Renal pelvis (tissue), 4 donors: ENCODE data around the gene ASTN2. TPM values are rescaled to one million over a fixed set of nuclear protein-coding genes. Genes with fewer than 3 reads are reported as not detected.
A peak's percentile ranks its signal among the peaks of the same experiment; 100 is the strongest.

Experiments
- DNase-seq: peaks from one replicate; pipeline ENCODE4 v3.0.0-alpha.2; 2013
- polyA plus RNA-seq, 3 donors: library from polyadenylated mRNA; unstranded; fragments of 120-200 nt; gene quantifications; one replicate each; pipeline ENCODE4 v1.2.1, GENCODE V29; 2013; ENCODE audit not compliant: insufficient read length in 3 of 3

The ASTN2 gene
- polyA plus RNA-seq, 3 donors = 14.8 to 16.2 (median 15.9) TPM

DNA sequence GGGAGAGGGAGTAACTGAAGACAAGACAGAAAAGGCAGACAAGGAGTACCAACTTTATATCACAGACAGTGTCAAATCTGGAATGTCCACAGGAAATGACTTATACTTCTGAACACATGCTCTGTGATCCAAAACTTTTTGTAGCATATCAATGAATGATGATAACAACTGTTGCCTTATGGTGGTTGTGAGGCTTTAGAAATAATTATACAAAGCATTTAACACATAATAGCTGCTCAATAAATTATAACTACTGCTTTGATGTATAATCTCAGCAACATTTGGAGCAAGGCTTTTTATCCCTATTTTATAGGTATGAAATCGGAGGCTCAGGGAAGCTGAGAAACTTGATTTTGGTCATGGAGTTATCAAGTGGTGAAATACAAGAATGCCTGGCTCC is 3.3 kb upstream of the ASTN2 start:
- DNase-seq = no peak

DNA sequence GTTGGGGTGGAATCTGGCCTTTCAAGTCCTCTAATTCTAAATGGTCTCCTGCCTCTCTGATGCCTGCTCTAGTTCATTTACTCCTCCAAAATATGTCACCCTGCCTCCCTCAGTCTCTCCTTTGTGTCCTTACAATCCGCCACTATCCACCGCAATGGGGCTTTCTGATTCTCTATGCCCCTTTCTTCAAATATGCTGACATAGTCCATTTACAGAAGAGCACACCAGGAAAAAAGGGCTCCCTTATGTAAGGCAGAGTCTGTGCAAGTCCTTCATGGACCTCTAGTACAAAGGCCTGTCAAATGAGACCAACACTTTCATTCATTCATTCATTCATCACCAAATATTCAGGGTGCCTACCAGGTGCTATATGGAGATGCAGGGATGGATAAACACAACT is 2.0 kb upstream of the ASTN2 start:
- DNase-seq = no peak

DNA sequence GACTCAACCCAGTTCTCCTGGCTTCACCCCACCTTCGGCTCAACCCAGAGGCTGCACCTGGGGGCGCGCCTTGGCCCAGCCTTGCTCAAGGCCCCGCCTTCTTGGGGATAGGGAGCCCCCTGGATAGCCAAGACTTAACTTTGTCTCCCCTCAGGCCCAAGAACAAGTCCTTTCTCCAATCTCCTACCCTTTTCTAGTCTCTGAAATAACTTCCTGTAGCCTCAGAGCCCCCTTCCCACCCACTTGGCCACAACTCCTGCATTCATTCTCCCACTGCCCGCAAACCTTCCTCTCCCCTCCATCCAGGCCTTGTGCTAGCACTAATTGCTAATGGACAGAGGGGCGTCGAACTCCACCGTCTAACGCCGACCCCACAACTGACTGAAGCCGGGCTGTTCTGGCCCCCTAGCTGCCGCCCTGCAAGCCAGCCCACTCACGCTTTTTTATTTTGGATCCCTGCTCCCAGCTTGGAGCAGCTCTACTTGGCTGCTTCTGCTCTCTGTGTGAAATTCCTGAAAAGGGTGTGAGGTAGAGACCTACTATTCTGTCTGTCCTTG is 579 bp upstream of the ASTN2 start:
- peak; percentile 16 for DNase-seq

DNA sequence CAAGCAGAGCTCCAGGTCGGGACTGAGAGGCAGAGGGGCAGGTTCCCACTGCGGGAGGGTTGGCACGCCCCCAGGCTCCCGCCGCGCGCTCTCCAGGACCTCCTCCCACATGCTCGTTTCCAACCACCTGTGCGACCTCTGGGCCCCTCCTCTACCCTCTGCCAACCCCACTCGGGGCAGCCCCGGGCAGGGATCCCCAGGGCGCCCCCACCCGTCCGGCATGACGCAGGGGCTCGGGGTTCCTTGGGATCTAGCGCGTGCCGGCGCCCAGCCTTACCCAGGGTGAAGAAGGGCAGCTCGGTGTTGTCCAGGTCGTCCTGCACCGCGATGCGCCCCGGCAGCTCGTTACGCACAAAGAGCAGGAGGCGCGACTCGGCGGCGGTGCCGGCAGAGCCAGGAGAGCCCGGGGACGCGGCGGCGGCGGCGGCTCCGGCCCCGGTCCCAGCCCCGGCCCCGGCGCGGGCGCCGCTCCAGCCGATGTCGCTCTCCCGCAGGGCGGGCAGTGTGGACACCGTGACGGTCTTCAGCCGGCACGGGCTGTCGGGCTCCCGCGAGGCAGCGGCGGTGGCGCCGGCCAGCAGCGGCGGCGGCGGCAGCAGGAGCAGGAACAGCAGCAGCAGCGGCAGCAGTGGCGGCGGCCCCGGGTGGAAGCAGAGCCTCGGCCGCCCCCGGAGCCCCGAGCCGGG is 494 bp downstream of the ASTN2 start:
- DNase-seq = peak; percentile 21

DNA sequence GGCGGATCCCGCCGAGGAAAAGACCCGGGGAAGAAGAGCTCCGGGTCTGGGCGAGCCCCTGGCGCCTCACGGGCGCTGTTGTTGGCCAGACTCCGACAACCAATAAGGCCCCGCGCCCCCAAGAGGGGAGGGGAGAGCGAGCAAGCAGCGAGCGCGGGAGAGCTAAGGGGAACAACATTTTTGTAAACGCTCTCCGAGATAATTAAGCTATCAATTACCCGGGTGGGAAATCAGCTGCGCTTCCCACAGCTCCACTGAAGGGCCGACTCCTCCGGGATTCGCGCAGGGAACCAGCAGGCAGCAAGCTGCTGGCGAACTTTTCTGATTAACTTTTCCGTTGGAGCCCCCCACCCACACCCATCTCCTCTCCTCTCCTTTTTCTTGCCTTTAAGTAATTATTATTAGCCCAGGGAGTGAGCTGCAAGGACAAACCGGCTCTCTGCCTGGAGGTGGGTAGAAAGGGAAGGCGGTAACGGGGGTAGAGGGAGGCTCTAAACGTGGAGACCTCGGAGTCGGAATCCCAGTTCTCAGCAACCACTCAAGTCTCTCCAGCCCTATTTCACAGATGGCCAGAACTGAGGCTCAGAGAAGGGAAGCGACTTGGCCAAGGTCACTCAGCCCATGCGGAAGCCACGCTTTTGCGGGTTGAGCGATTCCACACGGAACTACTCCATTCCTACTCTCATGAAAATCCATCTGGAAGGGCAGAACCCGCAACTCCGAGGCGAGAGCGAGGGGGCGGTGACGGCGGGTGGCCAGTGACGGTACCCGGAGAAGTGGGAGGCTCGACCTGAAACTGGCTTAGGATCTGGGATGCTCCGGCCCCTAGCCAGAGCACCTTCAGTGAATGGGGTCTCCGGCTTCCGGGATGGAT is 1.3 kb downstream of the ASTN2 start:
- DNase-seq = peak; percentile 43

DNA sequence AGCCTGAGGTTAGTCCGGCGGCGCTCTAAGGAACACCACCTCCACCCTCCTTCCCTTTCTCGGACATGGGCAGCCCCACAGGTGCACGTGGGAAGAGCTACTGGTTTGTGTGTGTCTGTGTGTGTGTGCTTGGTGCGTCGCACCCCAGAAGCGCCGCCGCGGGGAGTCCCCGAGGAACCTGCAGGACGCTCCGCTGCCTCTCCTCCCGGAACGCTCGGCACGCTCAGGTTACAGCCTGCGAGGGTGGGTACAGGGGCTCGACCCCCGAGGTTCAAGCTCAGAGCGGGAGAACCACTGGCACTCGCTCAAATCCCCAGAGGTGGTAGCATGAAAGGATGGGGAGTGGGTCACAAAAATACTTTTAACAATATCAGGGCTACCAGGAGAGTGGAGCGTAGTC is 2.0 kb downstream of the ASTN2 start:
- DNase-seq = no peak

DNA sequence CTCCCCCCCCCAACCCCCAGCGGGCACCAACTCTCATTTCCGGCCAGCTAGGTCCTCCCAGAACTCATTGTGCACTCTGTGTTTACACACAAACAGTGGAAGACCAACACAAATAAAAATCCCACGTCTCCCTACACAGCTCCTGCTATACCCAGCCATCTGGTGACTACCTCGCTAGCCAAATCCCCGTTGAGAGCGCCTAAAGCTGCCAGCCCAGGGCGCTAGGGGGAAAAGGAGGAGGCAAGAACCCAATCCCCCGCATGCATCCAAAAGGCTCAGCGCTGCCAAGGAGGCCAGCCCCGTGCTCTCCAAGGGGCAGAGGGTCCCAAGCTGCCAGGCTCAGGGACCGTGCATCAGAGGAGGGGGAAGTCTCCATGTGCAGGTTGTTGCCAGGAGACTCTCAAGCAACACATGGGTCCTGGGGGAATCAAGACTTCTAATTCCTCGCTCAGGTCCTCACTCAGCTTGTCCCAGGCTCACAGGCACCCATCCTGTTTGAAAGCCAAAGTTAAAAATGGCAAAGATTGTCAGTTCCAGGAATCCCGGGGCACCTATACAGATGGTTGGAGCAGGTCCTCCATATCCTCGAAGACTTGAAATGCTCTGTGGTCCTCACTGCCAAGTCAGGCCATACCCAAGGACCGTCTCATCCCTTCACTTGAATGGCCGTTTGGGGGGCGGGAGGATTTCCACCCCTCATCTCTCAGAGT is 2.7 kb downstream of the ASTN2 start:
- DNase-seq = no peak

DNA sequence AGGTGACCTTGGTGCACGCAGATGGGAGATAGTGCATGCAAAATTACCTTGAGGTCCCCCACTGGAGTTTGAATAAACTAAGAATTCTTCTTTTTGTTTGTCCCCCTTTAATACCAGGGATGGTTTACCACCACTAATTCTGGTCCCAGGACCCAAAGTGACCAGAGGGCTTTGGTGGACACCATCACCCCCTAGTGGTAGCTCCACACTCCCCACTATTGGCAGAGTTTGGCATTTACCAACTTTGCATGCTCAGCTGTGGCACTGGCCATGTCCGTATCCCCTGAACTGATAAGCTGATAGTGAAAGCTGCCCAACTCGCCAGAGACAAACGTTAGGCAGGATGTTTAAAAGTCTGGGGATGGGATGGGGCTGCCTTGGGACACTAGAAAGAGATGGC is 3.3 kb downstream of the ASTN2 start:
- DNase-seq = peak; percentile 44

DNA sequence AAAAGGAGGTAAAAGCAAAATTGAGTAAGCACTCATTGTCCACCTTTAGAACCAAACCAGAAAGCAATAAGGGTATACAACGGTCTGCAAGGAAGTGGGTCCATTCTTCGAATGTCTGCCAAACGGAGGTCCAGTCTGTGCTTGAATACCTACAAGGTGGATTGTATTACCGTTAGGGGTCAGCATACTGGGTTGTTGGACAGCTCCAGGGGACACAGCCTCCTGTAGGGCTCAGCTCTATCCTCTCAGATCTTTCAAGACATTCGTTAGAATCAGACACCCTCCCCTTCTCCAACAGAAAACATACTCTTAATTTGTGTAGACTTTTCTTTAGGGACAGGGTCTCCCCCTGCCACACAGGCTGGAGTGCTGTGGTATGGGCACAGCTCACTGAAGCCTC is 5.5 kb downstream of the ASTN2 start:
- peak; percentile 23 for DNase-seq

DNA sequence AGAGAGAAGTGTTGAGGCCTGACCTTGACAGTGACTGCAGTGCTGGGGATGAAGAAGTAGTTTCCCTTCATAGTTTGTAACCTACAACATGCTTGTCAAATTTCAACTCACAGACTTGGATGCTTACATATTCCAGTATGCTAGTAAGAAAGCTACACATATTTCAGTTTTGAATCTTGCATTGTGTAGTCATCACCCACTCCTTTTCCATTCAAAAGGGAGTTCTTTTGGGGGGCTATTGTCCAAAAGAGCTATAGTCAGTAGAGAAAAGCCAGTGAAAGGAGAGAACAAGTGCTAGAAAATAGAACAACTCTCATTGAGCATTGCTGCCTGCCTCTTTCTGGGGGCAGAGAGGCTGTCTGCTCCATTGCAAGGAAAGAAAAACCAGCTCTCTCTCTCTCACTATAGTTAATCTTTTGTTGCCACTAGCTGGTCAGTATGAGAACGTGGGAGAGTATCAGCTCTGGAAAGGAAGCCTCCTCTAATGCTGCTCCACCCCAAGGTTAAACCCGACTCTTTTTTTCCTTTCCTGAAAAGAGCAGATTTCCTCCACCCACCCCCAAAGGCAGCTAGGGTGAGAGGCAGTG is 7.3 kb downstream of the ASTN2 start:
- no peak for DNase-seq

DNA sequence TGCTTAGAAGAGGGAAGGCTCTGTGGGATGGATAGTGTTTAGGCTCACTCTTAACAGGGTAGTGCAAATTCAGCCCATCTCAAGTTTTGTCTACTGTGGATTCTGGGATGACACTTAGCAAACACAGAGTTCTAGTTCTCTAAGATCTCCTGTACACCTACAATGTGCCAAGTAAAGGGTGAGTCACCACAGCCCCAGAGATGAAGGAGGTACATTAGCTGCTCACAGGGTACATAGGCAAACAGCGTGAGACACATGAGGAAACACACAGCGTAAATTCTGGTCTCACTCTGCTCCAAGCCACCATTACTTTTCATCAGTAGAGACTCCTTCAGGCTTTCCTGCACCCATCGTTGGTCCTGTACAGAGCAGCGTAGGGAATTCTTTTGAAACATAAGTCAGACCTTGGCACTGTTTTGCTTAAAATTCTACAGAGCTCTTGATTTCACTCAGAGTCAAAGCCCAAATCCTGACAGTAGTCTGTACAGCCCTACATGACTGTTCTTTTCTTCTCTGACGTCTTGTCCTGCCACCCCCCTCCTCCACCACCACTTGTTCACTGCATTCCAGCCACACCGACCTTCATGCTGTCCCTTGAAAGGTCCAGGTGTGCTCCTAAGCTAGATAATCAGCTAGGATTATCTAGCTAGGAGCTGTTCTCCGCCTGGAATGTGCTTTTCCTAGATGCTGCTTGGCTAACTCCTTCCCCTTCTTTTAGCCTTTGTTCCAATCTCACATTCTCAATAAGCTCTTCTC is 8.7 kb downstream of the ASTN2 start:
- DNase-seq = no peak

DNA sequence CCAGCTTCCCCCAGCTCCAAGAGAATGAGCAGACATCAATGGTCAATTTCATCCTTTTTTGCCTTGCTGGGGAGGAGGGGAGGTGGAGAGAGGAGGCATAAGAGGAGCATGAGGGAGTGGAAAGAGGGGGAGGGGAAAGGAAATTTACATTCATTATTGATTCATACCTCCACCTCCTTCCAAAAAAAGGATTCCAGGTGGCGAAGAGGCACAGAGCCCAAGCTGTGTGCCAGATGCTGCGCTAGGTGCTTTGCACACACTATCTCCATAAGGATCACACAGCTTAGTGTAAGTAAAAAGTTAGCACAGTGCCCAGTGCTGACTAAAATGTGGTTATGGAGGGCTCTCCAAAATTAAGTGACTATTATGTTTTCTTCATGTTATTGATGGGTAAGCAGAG is 11.0 kb downstream of the ASTN2 start:
- DNase-seq = no peak

DNA sequence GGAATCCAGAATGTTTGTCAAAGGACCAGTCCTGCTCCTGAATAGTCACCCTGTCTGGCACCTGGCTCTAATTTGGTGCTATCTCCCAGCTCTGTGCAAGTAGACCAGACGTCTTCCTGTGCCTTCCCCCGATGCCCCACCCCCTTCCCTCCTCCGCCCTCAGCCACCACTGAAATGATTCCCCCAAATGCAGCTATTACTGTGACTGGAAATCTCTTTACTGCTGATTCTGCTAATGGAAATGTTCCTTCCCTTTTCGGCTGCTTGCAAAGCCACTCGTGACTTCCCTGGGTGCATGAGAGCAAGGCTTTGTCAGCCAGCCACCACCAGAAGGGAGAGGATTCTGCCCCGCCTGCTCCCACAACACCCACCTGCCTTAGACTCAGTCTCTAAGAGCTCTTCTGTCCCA is 11.4 kb downstream of the ASTN2 start:
- DNase-seq = no peak

DNA sequence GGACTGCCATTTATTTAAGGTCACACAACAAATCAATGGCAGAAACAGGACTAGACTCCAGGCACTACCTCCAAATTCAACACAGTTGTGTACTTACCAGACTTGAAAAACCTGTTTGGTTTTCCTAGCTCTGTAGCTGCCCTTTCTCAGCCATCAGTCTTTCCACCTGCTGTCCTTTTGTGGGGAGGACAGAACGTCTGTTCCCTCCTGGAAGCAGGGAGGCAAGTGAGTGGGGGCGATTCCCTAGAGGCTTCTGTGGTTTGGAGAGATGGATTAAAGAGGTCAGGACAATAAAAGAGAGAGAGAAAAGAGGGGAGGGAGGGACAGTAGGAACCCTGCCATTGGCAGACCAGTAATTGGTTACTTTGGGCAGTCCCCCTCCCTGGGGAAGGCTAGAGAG is 14.7 kb downstream of the ASTN2 start:
- DNase-seq = peak; percentile 16

DNA sequence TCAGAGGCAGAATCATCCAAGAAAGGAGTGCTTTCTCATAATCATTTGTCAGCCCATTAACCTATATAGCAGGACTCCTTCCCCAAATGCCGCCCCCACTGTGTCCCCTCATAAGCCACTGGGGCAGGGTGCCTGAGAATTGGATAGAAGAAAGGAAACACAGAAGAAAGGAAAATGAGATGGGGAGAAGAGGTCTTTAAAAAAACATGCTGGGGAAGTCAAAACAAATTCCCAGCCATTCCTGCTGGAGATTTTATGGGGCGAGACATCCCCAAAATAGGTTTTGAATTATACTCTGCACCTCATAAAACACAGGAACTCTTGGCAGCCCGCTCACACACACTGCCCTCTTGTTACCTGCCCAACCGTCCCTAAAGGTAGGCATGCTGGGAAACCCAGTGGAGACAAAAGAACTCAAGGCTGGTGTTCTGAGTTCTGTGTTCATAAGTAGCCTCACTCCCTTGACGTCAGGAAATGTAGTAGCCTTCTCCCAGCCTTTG is 19.7 kb downstream of the ASTN2 start:
- DNase-seq = peak; percentile 57

DNA sequence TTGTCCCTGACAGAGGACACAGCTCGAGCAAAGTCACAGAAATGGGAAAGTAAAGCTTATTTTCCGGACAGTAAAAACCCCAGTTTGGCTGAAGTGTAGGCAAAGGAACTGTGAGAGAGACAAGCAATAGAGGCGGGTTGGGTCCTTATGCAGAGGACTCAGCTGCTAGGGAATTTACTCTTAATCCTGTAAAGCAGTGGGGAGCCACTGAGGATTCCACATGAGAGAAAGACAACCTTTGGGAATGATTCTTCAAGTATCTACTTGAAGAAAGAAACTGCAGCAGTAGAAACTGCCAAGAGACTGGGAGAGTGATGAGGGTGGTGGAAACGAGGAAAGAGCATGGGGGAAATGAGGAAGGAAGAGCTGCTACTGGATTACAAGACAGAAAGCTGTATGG is 20.2 kb downstream of the ASTN2 start:
- DNase-seq = no peak

DNA sequence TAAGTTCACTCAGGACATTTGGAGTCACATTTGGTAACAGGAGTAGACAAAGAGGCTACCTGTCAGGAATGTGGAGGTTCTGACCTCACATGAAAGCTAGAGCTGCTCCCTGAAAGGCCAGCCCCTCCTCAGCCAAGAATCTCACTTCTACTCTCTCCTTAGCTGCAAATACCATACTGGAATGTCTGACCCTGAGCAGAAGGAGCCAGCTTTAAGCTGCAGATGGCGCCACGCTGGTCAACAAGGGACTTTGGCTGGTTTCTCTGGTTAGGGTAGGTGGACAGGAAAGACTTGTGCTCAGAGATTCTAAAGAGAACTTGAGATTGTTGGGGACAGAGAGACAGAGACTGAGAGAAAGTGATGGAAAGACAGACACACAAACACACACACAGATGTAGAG is 21.9 kb downstream of the ASTN2 start:
- DNase-seq = no peak

DNA sequence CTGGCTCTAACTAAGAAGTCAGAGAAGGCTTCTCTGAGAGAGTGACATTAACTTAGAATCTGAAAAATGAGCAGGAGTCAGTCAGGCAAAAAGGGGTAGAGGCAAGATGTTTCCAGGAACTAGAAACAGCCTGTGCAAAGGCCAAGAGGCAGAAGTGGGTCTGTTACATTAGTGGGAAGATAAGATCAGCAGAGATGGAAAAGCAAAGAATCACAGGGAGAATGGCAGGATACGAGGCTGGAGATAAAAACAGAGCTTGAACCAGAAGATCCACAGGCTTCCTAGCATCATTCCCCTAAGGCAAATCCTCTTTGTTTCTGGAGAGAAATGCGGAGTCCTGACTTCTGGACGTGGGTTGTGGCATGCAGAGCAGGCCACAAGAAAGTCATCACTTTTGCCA is 27.4 kb downstream of the ASTN2 start:
- no peak for DNase-seq

DNA sequence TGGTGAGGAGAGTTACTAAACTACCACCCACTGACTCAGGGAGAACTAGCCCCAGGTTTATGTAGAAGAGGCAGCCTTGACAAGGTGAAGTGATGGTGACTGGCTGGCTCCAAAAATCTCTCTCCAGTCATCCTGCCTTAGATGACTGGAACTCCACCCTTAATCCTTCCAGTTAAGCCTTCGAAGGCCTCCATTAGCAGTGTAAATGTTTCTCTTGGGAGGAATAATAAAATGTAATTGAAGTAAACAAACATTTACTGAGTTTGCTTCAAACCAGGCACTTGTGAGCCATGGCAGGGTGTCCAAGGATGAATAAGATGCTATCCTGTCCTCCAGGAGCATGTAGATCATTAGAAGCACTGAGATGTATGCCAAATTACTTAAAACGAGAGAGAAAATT is 35.5 kb downstream of the ASTN2 start:
- no peak for DNase-seq

DNA sequence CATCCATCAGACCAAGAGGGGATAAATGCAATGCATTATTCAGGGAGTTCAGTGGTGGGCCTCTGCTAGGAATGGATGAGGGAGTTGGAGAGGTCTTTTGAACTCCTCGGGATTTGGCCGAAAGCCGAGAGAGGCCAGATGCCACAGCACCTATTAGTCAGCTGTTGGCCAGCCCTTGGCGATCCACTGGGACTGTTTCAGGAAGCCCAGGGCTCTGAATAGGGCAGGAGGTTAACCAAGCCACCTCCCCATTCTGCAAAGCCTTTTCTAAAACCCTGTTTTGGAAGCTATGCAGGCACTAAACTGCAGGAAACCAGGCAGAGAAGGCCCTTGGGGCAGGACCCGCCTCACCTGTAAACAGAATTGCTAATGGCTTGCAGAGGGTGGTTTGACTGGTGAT is 37.8 kb downstream of the ASTN2 start:
- DNase-seq = no peak

DNA sequence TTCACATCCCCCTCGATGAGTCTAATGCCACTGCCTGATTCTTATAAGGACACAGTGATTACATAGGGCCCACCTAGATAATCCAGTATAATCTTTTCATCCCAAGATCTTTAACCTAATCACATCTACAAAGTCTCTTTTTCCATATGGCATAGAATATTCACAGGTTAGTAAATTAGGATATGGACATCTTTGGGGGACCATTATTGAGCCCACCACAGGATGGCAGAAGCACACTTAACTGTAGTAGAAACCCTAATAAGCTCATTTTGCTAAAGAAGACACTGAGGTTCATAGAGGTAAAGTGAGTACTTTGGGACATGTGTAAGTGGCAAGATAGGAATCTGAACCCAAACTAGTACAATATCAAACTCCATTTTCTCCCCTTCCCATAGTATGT is 38.9 kb downstream of the ASTN2 start:
- DNase-seq = no peak
